ENCODE measurements around the gene PHYKPL. TPM values are rescaled to one million over a fixed set of nuclear protein-coding genes. Genes with fewer than 3 reads are reported as not detected.
A peak's percentile ranks its signal among the peaks of the same experiment; 100 is the strongest.

Gene PHYKPL
- total RNA-seq, 1 experiment from 2014 or later, result 78.2 TPM

GRCh38 chr5:178280631-178281030 is 48.0 kb upstream of the PHYKPL start:
- H3K4me3 Mint-ChIP-seq (ENCODE audit: unreplicated experiment), result no peak overlapping the region
- no peaks in the 10 kb centered on the region for H3K4me1 Mint-ChIP-seq (ENCODE audit: low read depth, unreplicated experiment)
- TF ChIP-seq, protein P1, sequence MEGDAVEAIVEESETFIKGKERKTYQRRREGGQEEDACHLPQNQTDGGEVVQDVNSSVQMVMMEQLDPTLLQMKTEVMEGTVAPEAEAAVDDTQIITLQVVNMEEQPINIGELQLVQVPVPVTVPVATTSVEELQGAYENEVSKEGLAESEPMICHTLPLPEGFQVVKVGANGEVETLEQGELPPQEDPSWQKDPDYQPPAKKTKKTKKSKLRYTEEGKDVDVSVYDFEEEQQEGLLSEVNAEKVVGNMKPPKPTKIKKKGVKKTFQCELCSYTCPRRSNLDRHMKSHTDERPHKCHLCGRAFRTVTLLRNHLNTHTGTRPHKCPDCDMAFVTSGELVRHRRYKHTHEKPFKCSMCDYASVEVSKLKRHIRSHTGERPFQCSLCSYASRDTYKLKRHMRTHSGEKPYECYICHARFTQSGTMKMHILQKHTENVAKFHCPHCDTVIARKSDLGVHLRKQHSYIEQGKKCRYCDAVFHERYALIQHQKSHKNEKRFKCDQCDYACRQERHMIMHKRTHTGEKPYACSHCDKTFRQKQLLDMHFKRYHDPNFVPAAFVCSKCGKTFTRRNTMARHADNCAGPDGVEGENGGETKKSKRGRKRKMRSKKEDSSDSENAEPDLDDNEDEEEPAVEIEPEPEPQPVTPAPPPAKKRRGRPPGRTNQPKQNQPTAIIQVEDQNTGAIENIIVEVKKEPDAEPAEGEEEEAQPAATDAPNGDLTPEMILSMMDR (IDR thresholded peaks at IDR 0.05; ENCODE audit: insufficient read depth in 1 of 2, low read depth in 1 of 2, low read length in 1 of 2, severe bottlenecking in 1 of 2, unreplicated experiment in 1 of 2), result no peak
- DNase-seq, result no peak
- H3K27ac Mint-ChIP-seq (ENCODE audit: unreplicated experiment), result no peak overlapping the region
- intact Hi-C loops (cut with micrococcal nuclease; ENCODE audit: unreplicated experiment), result loop anchor here (1.0 kb wide), 2 partner anchors 271 to 310 kb away; partner anchors contain the start of gene COL23A1
- CTCF ChIA-PET, result interaction anchor here (0.6 to 1.5 kb wide), 4 partner anchors 173 to 310 kb away, joined by 3 to 4 read pairs (median 3); partner anchors contain the start of gene COL23A1
- Histone ChIP-seq H3K4me1 (peaks cover 4% of the 10 kb centered on the region; the same call in 1 of the 2 replicates), H3K27me3 (replicated peaks; ENCODE audit: control insufficient read depth, insufficient read depth, low read length) (no peaks in the 10 kb centered on the region), H3K36me3 (ENCODE audit: control insufficient read depth, insufficient read depth, low read length) (no peaks in the 10 kb centered on the region), H3K9me3 (peaks cover 20% of the 10 kb centered on the region), H3K4me3 (ENCODE audit: low read depth, low read length) (no peak overlapping the region)
- POLR2A ChIA-PET, result no interaction called here
- no TSS peak for BruUV-seq (replicated peaks)
- peaks cover 6% of the 10 kb centered on the region for H3K27me3 Mint-ChIP-seq (ENCODE audit: insufficient read depth, unreplicated experiment)
- peaks cover 10% of the 10 kb centered on the region for H3K9me3 Mint-ChIP-seq (ENCODE audit: unreplicated experiment)
- H3K36me3 Mint-ChIP-seq (ENCODE audit: insufficient read depth, unreplicated experiment), result peaks cover 9% of the 10 kb centered on the region

GRCh38 chr5:178279723-178280438 is 47.3 kb upstream of the PHYKPL start:
- H3K9me3 ChIP-seq, result peaks cover 27% of the 10 kb centered on the region
- POLR2A ChIA-PET, result no interaction called here

DNA sequence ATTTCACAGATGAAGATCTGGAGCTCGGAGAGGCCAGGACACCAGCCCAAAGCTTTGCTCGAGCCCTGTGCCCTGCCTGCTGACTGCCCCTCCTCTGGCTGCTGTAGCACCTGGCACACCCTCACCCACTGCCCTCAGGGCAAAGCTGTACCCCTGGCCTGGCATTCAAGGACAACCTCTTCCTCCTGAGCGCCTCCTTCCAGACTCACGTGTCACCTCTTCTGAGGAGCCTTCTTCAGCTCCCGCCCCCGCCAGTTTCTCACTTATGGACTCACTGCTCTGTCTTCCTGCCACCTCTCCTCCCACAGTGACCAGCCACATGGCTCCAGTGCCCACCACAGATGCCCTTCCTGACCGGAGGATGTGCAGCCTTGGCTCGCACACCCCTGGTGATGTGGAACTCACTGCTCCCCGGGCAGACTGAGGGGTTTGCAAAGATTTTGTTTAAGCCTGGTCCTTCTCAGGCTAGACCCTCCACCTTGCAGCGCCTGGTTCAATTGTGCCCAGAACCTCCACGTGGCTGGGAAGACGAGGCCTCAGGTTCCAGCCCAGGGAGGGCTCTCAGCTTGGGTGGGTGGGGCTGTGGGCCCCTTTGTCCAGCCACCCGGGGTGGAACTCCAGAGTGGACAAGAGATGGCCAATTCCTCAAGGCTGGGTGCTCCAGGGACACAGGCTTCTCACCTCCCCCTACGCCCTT is 46.6 kb upstream of the PHYKPL start:
- no peaks in the 10 kb centered on the region for H3K4me1 Mint-ChIP-seq (ENCODE audit: low read depth, unreplicated experiment)
- H3K4me3 Mint-ChIP-seq (ENCODE audit: unreplicated experiment), result no peak overlapping the region
- POLR2A ChIA-PET, result no interaction called here
- CTCF ChIA-PET, result interaction anchor here (1.3 to 1.5 kb wide), 3 partner anchors 182 to 311 kb away, joined by 3 to 4 read pairs (median 3); partner anchors contain the start of gene COL23A1
- peaks cover 9% of the 10 kb centered on the region for H3K36me3 Mint-ChIP-seq (ENCODE audit: insufficient read depth, unreplicated experiment)
- Histone ChIP-seq H3K27me3 (replicated peaks; ENCODE audit: control insufficient read depth, insufficient read depth, low read length) (no peaks in the 10 kb centered on the region), H3K4me3 (ENCODE audit: low read depth, low read length) (no peak overlapping the region), H3K9me3 (peaks cover 28% of the 10 kb centered on the region), H3K36me3 (ENCODE audit: control insufficient read depth, insufficient read depth, low read length) (no peaks in the 10 kb centered on the region), H3K4me1 (peaks cover 4% of the 10 kb centered on the region; the same call in 1 of the 2 replicates)
- H3K27me3 Mint-ChIP-seq (ENCODE audit: insufficient read depth, unreplicated experiment), result peaks cover 6% of the 10 kb centered on the region
- intact Hi-C loops (cut with micrococcal nuclease; ENCODE audit: unreplicated experiment), result no loop called here
- no TSS peak for BruUV-seq (replicated peaks)
- no peak for DNase-seq
- H3K9me3 Mint-ChIP-seq (ENCODE audit: unreplicated experiment), result peaks cover 7% of the 10 kb centered on the region
- TF ChIP-seq, protein P1 (IDR thresholded peaks at IDR 0.05; ENCODE audit: insufficient read depth in 1 of 2, low read depth in 1 of 2, low read length in 1 of 2, severe bottlenecking in 1 of 2, unreplicated experiment in 1 of 2), result no peak
- no peak overlapping the region for H3K27ac Mint-ChIP-seq (ENCODE audit: unreplicated experiment)

More at GRCh38 chr5:178279723-178280438, 47.3 kb upstream of the PHYKPL start:
- peak; percentile 80 to 89 for DNase-seq
- Mint-ChIP-seq H3K36me3 (ENCODE audit: insufficient read depth, unreplicated experiment) (peaks cover 9% of the 10 kb centered on the region), H3K4me1 (ENCODE audit: low read depth, unreplicated experiment) (no peaks in the 10 kb centered on the region), H3K4me3 (ENCODE audit: unreplicated experiment) (no peak overlapping the region), H3K9me3 (ENCODE audit: unreplicated experiment) (peaks cover 10% of the 10 kb centered on the region), H3K27me3 (ENCODE audit: insufficient read depth, unreplicated experiment) (peaks cover 6% of the 10 kb centered on the region), H3K27ac (ENCODE audit: unreplicated experiment) (no peak overlapping the region)
- CTCF ChIA-PET, result interaction anchor here (0.6 to 1.5 kb wide), 4 partner anchors 173 to 311 kb away, joined by 3 to 4 read pairs (median 3); partner anchors contain the start of gene COL23A1
- Histone ChIP-seq H3K36me3 (ENCODE audit: control insufficient read depth, insufficient read depth, low read length) (no peaks in the 10 kb centered on the region), H3K4me1 (peaks cover 4% of the 10 kb centered on the region; the same call in 1 of the 2 replicates), H3K27me3 (replicated peaks; ENCODE audit: control insufficient read depth, insufficient read depth, low read length) (no peaks in the 10 kb centered on the region), H3K4me3 (ENCODE audit: low read depth, low read length) (no peak overlapping the region)
- TF ChIP-seq, protein P1 (IDR thresholded peaks at IDR 0.05; ENCODE audit: insufficient read depth in 1 of 2, low read depth in 1 of 2, low read length in 1 of 2, severe bottlenecking in 1 of 2, unreplicated experiment in 1 of 2), result peak; percentile 93 to 96
- no TSS peak for BruUV-seq (replicated peaks)
- intact Hi-C loops (cut with micrococcal nuclease; ENCODE audit: unreplicated experiment), result loop anchor here (1.0 kb wide), 2 partner anchors 271 to 310 kb away; partner anchors contain the start of gene COL23A1
